ENCODE data around the gene HOXC5. TPM values are rescaled to one million over a fixed set of nuclear protein-coding genes. Genes with fewer than 3 reads are reported as not detected.
"Not testable (repeated sequence)": the region's sequence is repeated elsewhere in the genome, so short reads cannot be mapped to it uniquely, and the experiment has no call there.

Gene HOXC5
- total RNA-seq, 1 donor from 2014 or later: not detected

DNA sequence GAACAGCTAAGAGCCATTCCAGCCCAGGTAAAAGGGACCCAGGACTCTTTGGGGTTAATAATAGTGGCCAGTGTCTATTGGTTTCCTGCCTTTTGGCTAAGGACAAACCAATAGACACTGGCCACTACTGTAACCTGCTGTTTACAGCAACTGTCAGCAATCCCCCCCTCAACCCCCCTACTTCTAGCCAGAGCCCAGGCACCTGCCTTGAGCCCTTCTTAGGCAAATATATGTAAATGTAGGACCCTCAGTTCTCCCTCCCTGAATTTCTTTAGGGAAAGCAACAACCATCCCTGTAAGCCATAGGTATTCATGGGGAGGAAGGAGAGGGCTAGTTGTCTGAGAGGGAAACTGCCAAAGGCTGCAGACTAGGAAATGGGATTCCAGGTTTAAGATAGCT, 43.1 kb downstream of the HOXC5 start:
- H3K36me3 Mint-ChIP-seq (ENCODE audit: low read depth): peaks cover under 1% of the 10 kb centered on the region
- no peak overlapping the region for H3K27ac Mint-ChIP-seq
- ChIA-PET POLR2A (no interaction called here), CTCF (no interaction called here)
- ATAC-seq (ENCODE audit: low read depth): no peak
- TF ChIP-seq, protein P1, sequence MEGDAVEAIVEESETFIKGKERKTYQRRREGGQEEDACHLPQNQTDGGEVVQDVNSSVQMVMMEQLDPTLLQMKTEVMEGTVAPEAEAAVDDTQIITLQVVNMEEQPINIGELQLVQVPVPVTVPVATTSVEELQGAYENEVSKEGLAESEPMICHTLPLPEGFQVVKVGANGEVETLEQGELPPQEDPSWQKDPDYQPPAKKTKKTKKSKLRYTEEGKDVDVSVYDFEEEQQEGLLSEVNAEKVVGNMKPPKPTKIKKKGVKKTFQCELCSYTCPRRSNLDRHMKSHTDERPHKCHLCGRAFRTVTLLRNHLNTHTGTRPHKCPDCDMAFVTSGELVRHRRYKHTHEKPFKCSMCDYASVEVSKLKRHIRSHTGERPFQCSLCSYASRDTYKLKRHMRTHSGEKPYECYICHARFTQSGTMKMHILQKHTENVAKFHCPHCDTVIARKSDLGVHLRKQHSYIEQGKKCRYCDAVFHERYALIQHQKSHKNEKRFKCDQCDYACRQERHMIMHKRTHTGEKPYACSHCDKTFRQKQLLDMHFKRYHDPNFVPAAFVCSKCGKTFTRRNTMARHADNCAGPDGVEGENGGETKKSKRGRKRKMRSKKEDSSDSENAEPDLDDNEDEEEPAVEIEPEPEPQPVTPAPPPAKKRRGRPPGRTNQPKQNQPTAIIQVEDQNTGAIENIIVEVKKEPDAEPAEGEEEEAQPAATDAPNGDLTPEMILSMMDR (IDR thresholded peaks at IDR 0.05): no peak
- intact Hi-C loops (cut with micrococcal nuclease): no loop called here
- peaks cover 12% of the 10 kb centered on the region for H3K27me3 Mint-ChIP-seq
- H3K4me1 Mint-ChIP-seq: peaks cover 6% of the 10 kb centered on the region
- no peak overlapping the region for H3K4me3 Mint-ChIP-seq
- H3K9me3 Mint-ChIP-seq: no peaks in the 10 kb centered on the region
- DNase-seq: no peak

DNA sequence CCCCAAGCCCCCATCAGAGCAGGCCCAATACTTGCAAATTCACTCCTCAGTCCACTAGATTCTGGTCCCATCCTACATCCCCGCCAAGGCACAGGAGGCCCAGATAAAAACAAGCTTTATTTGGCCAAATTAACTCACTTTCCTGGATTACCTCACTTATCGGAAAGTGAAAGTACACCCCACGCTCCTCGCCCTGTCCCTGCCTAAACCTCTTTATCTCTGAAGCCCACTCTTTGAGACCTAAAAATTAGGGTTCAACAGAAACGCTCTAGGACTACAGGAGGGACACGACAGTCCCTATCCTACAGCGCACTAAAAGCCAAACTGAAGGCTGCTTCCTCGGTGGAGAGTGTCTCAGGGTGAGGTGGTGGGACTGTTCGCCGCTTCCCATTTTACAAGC, 45.0 kb downstream of the HOXC5 start:
- CTCF ChIA-PET: interaction anchor here (0.9 kb wide), 1 partner anchor 46 kb away, joined by 3 read pairs; no protein-coding TSS in a partner anchor
- H3K4me3 Mint-ChIP-seq; POLR2A ChIA-PET; DNase-seq; H3K27me3 Mint-ChIP-seq; ATAC-seq (ENCODE audit: low read depth); H3K9me3 Mint-ChIP-seq; H3K27ac Mint-ChIP-seq; intact Hi-C loops (cut with micrococcal nuclease); H3K36me3 Mint-ChIP-seq (ENCODE audit: low read depth): not testable (repeated sequence)
- peaks cover 18% of the 10 kb centered on the region for H3K4me1 Mint-ChIP-seq

DNA sequence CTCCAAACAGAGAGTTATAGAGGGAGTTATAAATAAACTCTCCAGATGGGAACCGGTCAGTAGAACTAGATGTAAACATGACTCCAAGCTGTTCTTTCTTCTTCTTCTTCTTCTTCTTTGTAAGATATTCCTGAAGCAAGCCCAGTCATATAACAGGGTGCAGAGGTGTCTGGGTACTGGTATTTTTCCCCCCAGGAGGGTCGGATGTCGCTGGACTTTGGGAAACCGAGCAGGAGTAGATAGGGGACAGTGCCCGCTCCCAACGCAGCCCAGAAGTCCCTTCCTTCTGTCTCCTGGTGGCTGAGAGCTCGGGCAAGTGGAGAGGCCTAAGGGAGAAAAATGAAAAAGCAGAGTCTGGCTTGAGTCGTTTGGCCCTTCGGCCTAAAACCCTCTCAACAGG, 46.3 kb downstream of the HOXC5 start:
- intact Hi-C loops (cut with micrococcal nuclease); H3K4me3 Mint-ChIP-seq; CTCF ChIA-PET; H3K9me3 Mint-ChIP-seq; H3K27ac Mint-ChIP-seq; DNase-seq; H3K27me3 Mint-ChIP-seq; H3K36me3 Mint-ChIP-seq (ENCODE audit: low read depth); POLR2A ChIA-PET; ATAC-seq (ENCODE audit: low read depth): not testable (repeated sequence)
- peaks cover 20% of the 10 kb centered on the region for H3K4me1 Mint-ChIP-seq

DNA sequence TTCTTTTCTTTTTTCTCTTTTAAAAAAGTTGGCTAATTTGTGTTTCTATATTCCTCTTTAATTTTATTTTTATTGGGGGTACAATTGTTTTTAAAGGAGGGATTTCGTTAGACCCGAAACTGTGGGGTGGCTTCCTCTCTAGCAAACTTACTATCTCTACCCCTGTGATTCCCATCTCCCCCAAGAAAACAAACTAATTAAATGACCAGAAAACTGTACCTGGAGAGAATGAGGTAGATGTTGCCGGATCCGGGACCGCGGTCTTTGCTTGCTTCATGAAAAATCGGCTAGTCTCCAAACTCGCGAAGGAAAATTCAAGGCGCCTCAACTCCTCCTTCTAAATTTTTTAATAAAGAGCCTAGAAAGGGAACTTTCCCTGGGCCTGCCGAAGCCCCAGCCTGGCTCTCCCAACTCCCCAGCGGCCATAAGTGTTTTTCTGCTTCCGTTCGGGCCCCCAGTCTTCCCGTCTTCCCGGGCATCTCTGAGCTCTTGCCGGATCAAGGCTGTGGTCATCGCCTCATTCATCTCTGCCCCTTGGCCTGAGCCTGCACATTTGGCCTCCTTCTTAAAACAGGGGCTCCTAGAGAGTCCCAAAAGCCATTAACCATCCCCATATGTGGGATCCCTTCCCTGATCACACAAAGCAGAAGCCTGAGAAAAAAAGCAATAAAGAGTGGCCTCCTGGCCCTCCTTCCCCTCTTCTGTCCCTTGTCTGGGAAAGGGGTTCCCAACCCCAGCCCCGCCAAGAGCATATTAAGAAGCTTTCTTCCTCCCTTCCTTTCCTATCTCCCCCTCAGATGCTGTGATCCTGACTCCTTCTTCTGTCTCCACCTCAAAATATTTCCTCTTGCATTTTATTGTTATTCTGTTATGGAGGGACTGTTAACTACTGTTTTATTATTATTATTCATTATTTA, 47.4 kb downstream of the HOXC5 start:
- ATAC-seq (ENCODE audit: low read depth); CTCF ChIA-PET; POLR2A ChIA-PET; H3K36me3 Mint-ChIP-seq (ENCODE audit: low read depth); H3K27me3 Mint-ChIP-seq; DNase-seq; H3K9me3 Mint-ChIP-seq; intact Hi-C loops (cut with micrococcal nuclease): not testable (repeated sequence)
- peaks cover 20% of the 10 kb centered on the region for H3K4me1 Mint-ChIP-seq
- H3K27ac Mint-ChIP-seq: peak overlapping the region; percentile 91
- H3K4me3 Mint-ChIP-seq: peak overlapping the region; percentile 85

DNA sequence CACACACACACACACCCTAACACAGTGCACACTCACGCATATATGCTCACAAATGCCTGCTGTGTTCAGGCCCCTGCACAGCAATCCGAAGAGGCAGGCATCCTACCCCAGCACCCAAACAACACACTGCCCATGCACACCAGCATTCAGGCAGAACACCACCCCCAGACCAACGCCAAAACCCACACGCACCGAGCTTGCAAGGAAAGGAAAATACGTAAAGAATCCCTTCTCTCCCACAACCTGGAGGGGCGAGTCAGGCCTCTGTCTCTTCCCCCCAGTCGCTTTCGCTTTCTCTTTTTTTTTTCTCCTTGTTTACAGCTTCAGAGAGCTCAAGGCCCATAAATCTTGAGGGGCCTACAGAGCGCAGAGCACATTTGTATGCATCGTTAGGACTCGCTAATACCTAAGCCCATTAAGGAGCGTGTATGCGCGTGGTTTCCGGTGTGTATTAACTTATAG, 48.2 kb downstream of the HOXC5 start:
- intact Hi-C loops (cut with micrococcal nuclease); H3K36me3 Mint-ChIP-seq (ENCODE audit: low read depth); H3K9me3 Mint-ChIP-seq; CTCF ChIA-PET; ATAC-seq (ENCODE audit: low read depth); H3K27me3 Mint-ChIP-seq: not testable (repeated sequence)
- H3K4me3 Mint-ChIP-seq: peak overlapping the region; percentile 85
- H3K27ac Mint-ChIP-seq: peak overlapping the region; percentile 91
- peak; percentile 23 for DNase-seq
- POLR2A ChIA-PET: interaction anchor here (2.3 kb wide), 1 partner anchor 28 kb away, joined by 14 read pairs; the partner anchor contains the start of gene HOXC4
- H3K4me1 Mint-ChIP-seq: peaks cover 20% of the 10 kb centered on the region

DNA sequence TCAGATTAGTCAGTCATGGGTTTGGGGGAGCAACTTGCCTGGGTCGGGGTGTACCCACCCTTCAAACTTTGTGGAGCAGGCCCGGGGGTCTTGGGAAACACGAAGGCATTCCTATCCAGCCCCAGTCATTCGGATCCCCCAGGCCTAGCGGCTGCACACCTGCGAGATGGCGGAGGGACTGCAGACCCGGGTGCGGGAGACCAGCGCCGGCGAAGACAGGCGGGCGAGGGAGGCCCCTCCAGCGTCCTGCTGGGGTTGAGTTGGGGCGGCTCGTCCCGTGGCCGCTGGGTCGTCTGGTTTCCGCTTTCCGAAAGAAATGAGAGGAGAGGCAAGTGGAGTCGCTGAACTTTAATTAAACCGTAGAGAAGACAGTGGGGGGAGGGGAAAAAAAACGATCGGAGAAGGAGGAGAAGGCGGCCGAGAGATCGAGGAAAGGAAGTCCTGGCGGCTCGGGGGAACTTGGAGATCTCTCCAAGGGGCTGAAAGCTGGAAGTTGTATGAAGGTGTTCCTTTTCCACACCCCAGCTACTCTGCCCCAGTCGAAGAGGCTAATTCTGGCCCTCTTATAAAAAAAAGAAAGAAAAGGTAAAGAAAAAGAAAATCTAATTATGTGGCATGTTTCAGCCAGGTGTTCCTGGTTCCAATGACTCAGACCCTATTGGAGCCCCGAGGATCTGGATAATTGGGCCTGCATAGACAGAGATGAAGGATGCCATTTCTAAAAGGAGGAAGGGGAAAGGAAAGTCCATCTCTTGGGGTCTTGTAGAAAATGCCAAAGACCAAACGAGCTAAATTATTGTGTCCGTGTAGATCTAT, 48.9 kb downstream of the HOXC5 start:
- not testable (repeated sequence) for H3K36me3 Mint-ChIP-seq (ENCODE audit: low read depth); H3K27me3 Mint-ChIP-seq; H3K9me3 Mint-ChIP-seq; ATAC-seq (ENCODE audit: low read depth)
- ChIA-PET CTCF (interaction anchor here (0.6 to 0.9 kb wide), 2 partner anchors 49 to 1924 kb away, joined by 3 to 4 read pairs; partner anchors contain the start of gene HOXC5), POLR2A (interaction anchor here (0.6 to 2.3 kb wide), 4 partner anchors 29 to 641 kb away, joined by 3 to 14 read pairs (median 3); partner anchors contain the start of genes HOXC4 and SMUG1)
- intact Hi-C loops (cut with micrococcal nuclease): loop anchor here (1.0 kb wide), 1 partner anchor 28 kb away; the partner anchor contains the start of gene HOXC4
- Mint-ChIP-seq H3K4me3 (peak overlapping the region; percentile 85), H3K4me1 (peaks cover 20% of the 10 kb centered on the region), H3K27ac (peak overlapping the region; percentile 91)
- peak; percentile 48 for DNase-seq

DNA sequence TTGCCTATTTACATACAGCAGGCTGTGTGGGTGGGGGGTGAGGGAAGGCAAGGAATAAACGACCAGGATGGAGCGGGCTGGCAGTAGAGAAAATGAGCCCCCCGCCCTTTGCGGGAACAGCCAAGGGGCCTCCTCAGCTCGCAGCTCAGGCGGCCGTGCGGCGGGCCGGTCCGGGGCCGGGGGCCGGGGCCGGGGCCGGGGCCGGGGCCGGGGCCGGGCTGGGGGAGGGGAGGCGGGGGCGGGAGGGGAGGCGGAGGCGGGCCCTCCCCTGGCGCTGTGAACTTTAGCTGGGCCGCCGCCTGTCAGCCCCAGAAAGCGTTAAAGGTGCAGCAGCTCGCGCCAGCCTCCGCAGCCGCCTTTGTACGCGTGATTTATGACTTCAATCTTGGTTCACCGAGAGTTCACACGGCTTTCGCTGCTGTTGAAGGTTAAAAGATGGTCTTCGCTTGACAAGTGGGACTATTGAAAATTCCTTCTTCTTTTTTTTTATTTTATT, 49.6 kb downstream of the HOXC5 start:
- Mint-ChIP-seq H3K36me3 (ENCODE audit: low read depth) (peaks cover 2% of the 10 kb centered on the region), H3K27me3 (no peaks in the 10 kb centered on the region), H3K27ac (peak overlapping the region; percentile 91), H3K9me3 (no peaks in the 10 kb centered on the region), H3K4me1 (peaks cover 20% of the 10 kb centered on the region), H3K4me3 (peak overlapping the region; percentile 85)
- intact Hi-C loops (cut with micrococcal nuclease): loop anchor here (1.0 kb wide), 1 partner anchor 29 kb away; the partner anchor contains the start of gene HOXC4
- ChIA-PET POLR2A (interaction anchor here (0.6 to 2.3 kb wide), 5 partner anchors 30 to 642 kb away, joined by 3 to 14 read pairs (median 3); partner anchors contain the start of genes HOXC4 and SMUG1), CTCF (interaction anchor here (0.6 to 0.9 kb wide), 2 partner anchors 49 to 1924 kb away, joined by 3 to 4 read pairs; partner anchors contain the start of gene HOXC5)
- peak; percentile 41 for DNase-seq
- TF ChIP-seq, protein P1 (IDR thresholded peaks at IDR 0.05): no peak
- peak; percentile 37 for ATAC-seq (ENCODE audit: low read depth)
